Psoas muscle (tissue), 8 donors: Measurements from ENCODE around the gene BABAM1. TPM values are rescaled to one million over a fixed set of nuclear protein-coding genes. Genes with fewer than 3 reads are reported as not detected.
A peak's percentile ranks its signal among the peaks of the same experiment; 100 is the strongest.

Experiments
- ATAC-seq, 4 donors: fragments of 200-7000 bp; cut with Tn5 transposase; one replicate each; pipeline ENCODE4 v1.9.1; 2020; ENCODE audit warnings: moderate library complexity in 3 of 4, mild to moderate bottlenecking in 2 of 4
- DNase-seq, 2 donors: peaks; one replicate each; pipeline ENCODE4 v3.0.0-alpha.2; 2020
- H3K27ac ChIP-seq: fragments of 200-600 bp; one replicate; pipeline ENCODE4 v1.8.0; 2022
- H3K27me3 ChIP-seq, 3 donors: fragments of 200-600 bp in 1 of 3; one replicate each; pipeline versions ENCODE4 v1.6.1 to v1.8.0; 2013 to 2022; ENCODE audit warnings: low read length in 2 of 3, mild to moderate bottlenecking in 2 of 3, moderate library complexity in 1 of 3; ENCODE audit not compliant: insufficient read depth in 3 of 3
- H3K36me3 ChIP-seq, 2 donors: fragments of 200-600 bp in 1 of 2; one replicate each; pipeline versions ENCODE4 v1.6.1 to v1.8.0; 2013 to 2022; ENCODE audit warnings: low read depth in 1 of 2, mild to moderate bottlenecking in 1 of 2, moderate library complexity in 1 of 2; ENCODE audit not compliant: insufficient read depth in 1 of 2
- H3K4me1 ChIP-seq: fragments of 200-600 bp; one replicate; pipeline ENCODE4 v1.8.0; 2022
- H3K4me3 ChIP-seq: fragments of 200-600 bp; one replicate; pipeline ENCODE4 v1.8.0; 2022; ENCODE audit warnings: mild to moderate bottlenecking
- H3K9me3 ChIP-seq: fragments of 200-600 bp; one replicate; pipeline ENCODE4 v1.8.0; 2022
- WGBS, 3 donors: extraction: QIAGEN DNeasy Blood & Tissue Kit; methylation state at CpG; one replicate each; pipeline versions ENCODE4 v1.1.6 to v1.1.7; 2013; 5-methylcytosine and 5-hydroxymethylcytosine counted together
- intact Hi-C, 2 donors: fragments of 100-400 bp; cut with DNase I; formaldehyde crosslinking; loops; one replicate each; pipeline versions ENCODE4 v1.11.0 to v1.14.2; 2022
- polyA plus RNA-seq, 3 donors: library from polyadenylated mRNA; stranded (reverse); fragments of 200-250 nt; gene quantifications; one replicate each; pipeline ENCODE4 v1.2.3, GENCODE V29; 2013
- total RNA-seq, 4 donors: library from RNA; stranded (reverse); fragmentation: NEBNext Ultra II Directional in 2 of 4; extraction: Animal tissue kit (Norgen Biotek cat#: 25700) in 2 of 4; gene quantifications; one replicate each; pipeline versions ENCODE4 v1.2.1 to v1.2.4, GENCODE V29; 2021 to 2023
- TF ChIP-seq, protein P1 (sequence below): fragments of 200-600 bp; IDR thresholded peaks from one replicate; pipeline ENCODE4 v1.8.0; 2022; ENCODE audit warnings: antibody characterized with exemption
- donor health status: healthy with polysubstance abuse.
- donor health status: DM: no; HTN: no; CAD: no; lungs with moderate emphysema.
- donor health status: Bipolar disorder and iron deficiency.
- donor health status: healthy.
- donor health status: DM: yes; HTN: yes; CAD: no.
- donor health status: DM: no; HTN: no; CAD: no.
- donor health status: DM: no; HTN: no; CAD: no.
- donor health status: DM: yes; HTN: yes; CAD: no.

Gene BABAM1
- total and polyA plus RNA-seq, 7 donors: 70.0 to 145 (median 90.7) TPM

DNA sequence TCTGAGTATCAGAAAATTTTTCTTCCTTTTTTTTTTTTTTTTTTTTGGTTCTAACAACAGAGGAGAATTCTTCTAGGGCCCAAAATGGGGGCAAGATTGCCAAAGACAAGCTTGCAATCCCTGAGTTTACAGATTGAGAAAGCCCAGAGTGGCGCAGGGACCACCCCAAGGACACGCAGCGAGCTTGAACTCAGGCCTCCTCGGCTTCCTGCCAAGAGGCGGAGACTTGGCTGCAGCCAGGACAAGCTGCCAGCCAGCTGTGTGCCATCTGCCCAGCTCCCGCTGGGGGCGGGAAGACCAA, 37.9 kb downstream of the BABAM1 start:
- H3K27ac ChIP-seq: peak overlapping the region; percentile 88
- intact Hi-C loops: no loop called here

DNA sequence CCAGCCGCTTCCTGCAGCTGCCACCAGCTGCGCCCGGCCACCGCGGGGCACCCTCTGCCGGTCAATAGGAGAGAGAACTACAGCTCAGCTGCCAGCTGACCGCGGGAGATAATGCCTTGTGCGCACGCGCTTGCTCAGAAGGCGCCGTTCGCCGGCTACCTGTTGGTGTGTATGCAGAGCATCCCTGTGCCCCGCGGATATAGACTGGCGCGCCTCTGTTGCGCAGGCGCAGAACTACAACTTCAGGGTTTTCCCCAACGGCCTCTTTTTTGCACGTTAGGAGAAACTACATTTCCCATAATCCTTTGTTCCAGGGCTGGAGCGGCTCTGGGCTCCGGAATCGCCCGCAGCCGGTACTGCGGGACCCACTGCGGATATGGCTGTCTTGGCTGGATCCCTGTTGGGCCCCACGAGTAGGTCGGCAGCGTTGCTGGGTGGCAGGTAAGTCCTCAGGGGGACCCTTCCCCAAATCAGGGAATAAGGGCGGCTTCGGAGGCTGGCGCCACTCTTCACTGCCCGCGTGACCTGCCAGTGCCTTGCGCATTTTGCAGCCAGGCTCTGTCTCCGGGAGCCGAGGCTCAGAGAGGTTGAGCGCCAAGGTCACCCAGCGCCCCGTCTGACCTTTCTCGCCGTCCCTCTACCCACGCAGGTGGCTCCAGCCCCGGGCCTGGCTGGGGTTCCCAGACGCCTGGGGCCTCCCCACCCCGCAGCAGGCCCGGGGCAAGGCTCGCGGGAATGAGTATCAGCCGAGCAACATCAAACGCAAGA, 38.5 kb downstream of the BABAM1 start, which contains the start of gene MRPL34:
MRPL34 (plus strand) TSS at position 356 of the 768 bp plus-strand sequence; CDS start at position 377, 21 bp downstream.
- H3K4me1 ChIP-seq: peaks cover 39% of the 10 kb centered on the region
- no peaks in the 10 kb centered on the region for H3K9me3 ChIP-seq
- 0 to 1% (median 0%) methylated on average over 55 of the region's 55 CpGs for WGBS, 3 donors
- TF ChIP-seq, protein P1, sequence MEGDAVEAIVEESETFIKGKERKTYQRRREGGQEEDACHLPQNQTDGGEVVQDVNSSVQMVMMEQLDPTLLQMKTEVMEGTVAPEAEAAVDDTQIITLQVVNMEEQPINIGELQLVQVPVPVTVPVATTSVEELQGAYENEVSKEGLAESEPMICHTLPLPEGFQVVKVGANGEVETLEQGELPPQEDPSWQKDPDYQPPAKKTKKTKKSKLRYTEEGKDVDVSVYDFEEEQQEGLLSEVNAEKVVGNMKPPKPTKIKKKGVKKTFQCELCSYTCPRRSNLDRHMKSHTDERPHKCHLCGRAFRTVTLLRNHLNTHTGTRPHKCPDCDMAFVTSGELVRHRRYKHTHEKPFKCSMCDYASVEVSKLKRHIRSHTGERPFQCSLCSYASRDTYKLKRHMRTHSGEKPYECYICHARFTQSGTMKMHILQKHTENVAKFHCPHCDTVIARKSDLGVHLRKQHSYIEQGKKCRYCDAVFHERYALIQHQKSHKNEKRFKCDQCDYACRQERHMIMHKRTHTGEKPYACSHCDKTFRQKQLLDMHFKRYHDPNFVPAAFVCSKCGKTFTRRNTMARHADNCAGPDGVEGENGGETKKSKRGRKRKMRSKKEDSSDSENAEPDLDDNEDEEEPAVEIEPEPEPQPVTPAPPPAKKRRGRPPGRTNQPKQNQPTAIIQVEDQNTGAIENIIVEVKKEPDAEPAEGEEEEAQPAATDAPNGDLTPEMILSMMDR: peak; percentile 74
- peak; percentile 96 to 98 for DNase-seq
- intact Hi-C loops: no loop called here
- H3K36me3 ChIP-seq: peaks cover 0 to 6% of the 10 kb centered on the region in 2 donors
- H3K4me3 ChIP-seq: peak within 1 kb of the TSS; percentile 79
- peak within 1 kb of the TSS; percentile 88 for H3K27ac ChIP-seq
- ATAC-seq: peak; percentile 72 to 80 (median 77)
- H3K27me3 ChIP-seq: no peaks in the 10 kb centered on the region

More for the DNA sequence above, 37.9 kb downstream of the BABAM1 start:
- DNase-seq: no peak
- TF ChIP-seq, protein P1: no peak
- H3K4me1 ChIP-seq: peaks cover 33% of the 10 kb centered on the region
- ATAC-seq: no peak
- H3K27me3 ChIP-seq: no peaks in the 10 kb centered on the region
- WGBS, 3 donors: 1 to 2% (median 1%) methylated on average over 7 of the region's 7 CpGs
- H3K36me3 ChIP-seq: peaks cover 0 to 7% of the 10 kb centered on the region in 2 donors
- H3K4me3 ChIP-seq: peak overlapping the region; percentile 79
- no peaks in the 10 kb centered on the region for H3K9me3 ChIP-seq

DNA sequence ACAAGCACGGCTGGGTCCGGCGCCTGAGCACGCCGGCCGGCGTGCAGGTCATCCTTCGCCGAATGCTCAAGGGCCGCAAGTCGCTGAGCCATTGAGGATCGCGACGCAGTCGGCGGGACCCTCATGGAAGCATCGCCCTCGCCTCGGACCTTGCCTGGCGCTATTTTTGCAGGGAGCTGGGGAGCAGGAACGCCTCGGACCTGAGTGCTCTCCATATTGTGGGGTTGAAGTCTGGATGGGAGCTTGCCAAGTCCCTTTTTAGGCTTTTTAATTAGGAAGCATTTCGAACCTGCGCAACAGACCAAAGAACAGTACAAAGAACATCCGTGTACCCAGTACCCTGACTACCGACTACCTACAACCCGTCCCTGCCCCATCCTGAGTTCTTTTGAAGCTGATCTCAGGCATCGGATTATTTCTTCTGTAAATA, 39.1 kb downstream of the BABAM1 start:
- intact Hi-C loops: no loop called here
- H3K36me3 ChIP-seq: peaks cover 0 to under 1% of the 10 kb centered on the region in 2 donors
- ATAC-seq: no peak
- no peaks in the 10 kb centered on the region for H3K9me3 ChIP-seq
- H3K27me3 ChIP-seq: no peaks in the 10 kb centered on the region
- peak overlapping the region; percentile 79 for H3K4me3 ChIP-seq
- H3K4me1 ChIP-seq: peaks cover 45% of the 10 kb centered on the region
- H3K27ac ChIP-seq: peak overlapping the region; percentile 88
- no peak for DNase-seq
- TF ChIP-seq, protein P1: no peak
- WGBS, 3 donors: 6 to 9% (median 7%) methylated on average over 28 of the region's 28 CpGs

DNA sequence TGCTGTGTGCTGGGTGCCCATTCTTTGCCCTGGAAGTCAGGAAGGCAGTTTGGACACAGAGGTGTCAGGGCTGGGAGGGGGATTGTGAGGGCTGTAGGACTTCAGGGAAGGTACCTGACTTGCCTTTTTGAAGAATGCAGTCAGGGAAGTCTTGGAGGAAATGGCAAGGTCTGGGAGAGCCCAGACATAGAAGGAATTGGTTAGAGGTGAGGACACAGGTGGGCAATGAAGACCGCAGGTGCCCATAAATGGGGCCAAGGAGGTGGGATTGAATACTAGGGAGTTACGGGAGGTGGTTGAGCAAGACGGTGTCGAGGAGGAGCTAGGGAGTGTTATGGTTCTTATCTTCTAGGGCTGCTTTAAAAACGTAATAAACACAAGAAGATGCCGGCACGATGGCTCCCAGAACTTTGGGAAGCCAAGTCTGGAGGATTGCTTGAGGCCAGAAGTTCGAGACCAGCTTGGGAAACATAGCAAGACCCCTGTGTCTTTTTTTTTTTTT, 40.7 kb downstream of the BABAM1 start:
- ATAC-seq: no peak
- peaks cover 44% of the 10 kb centered on the region for H3K4me1 ChIP-seq
- TF ChIP-seq, protein P1: no peak
- no peaks in the 10 kb centered on the region for H3K9me3 ChIP-seq
- H3K27me3 ChIP-seq: peaks cover 0 to 1% (median 0%) of the 10 kb centered on the region in 3 donors
- intact Hi-C loops: no loop called here
- peak overlapping the region; percentile 0 for H3K27ac ChIP-seq
- WGBS, 3 donors: 88 to 92% (median 88%) methylated on average over 8 of the region's 8 CpGs
- no peaks in the 10 kb centered on the region for H3K36me3 ChIP-seq
- no peak overlapping the region for H3K4me3 ChIP-seq
- no peak for DNase-seq
